GM12874 (cell line): ENCODE data around the gene AK2.

Source experiments
- TF ChIP-seq, protein P1 (sequence below): IDR thresholded peaks from 2 replicates; pipeline ENCODE4 v1.5.1; 2011; ENCODE audit warnings: low read depth, mild to moderate bottlenecking, control low read depth, low read length, moderate library complexity; ENCODE audit not compliant: insufficient read depth

AK2 gene

DNA sequence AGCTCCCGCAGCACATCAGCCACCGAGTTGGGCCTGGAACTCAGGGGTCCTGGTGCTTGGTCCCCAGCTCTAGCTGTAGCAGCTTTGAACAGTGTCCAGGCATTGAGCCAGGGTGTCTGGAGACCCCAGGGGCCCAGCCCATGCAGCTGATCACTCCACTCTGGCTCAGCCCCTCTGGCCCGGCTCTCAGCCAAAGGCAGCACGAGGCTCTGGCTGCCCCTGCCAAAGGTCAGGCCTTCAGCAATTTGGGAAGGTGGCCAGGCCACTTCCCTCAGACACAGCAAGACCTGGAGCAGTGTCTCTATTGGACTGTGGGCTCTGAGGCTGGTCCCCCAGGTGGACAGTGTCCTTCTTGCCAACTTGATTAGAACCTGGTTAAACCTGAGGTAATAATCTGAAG is 37.7 kb downstream of the AK2 start:
- TF ChIP-seq, protein P1, sequence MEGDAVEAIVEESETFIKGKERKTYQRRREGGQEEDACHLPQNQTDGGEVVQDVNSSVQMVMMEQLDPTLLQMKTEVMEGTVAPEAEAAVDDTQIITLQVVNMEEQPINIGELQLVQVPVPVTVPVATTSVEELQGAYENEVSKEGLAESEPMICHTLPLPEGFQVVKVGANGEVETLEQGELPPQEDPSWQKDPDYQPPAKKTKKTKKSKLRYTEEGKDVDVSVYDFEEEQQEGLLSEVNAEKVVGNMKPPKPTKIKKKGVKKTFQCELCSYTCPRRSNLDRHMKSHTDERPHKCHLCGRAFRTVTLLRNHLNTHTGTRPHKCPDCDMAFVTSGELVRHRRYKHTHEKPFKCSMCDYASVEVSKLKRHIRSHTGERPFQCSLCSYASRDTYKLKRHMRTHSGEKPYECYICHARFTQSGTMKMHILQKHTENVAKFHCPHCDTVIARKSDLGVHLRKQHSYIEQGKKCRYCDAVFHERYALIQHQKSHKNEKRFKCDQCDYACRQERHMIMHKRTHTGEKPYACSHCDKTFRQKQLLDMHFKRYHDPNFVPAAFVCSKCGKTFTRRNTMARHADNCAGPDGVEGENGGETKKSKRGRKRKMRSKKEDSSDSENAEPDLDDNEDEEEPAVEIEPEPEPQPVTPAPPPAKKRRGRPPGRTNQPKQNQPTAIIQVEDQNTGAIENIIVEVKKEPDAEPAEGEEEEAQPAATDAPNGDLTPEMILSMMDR: no peak

DNA sequence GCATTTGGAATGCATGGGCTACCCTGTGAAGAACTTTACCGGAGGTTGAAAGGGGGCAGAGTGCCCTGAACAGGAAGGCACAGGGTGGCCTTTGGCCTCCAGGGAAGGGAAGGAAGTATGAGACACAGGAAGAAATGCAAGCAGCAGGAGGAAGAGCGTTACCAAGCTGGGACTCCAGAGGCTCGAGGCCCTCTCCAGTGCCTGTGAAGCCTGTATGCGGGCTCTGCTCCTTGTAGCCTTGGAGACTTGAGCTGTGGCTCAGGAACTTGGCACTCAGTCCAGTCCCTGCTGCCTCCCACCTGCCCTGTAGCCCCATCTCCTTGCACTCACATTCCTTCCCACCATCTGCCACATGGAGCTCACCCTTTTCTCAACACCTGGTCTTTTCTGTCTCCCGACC is 38.6 kb downstream of the AK2 start:
- TF ChIP-seq, protein P1: no peak

DNA sequence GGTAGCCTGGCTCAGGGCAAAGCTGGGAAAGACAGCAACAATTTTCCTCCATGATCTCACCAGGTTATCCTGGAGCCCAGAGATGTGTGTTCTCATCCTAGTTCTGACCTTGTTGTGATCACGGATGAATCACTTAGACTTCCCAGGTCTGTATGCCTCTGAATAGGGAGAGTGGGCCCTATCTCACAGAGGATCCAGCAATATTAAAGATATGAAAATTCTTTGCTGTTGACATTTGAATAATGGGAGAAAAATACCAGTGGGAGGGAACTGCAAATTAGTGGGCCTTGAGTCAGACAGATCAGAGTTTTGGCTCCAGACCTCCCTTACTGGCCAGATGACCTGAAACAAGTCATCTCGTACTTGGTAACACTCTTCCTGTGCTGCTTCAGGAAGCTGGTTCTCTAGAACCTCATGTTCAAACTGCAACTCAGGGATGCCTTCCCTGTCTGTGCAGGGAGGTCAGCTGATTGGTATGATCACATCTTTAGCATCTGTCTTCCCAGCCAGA is 39.2 kb downstream of the AK2 start:
- TF ChIP-seq, protein P1: no peak

DNA sequence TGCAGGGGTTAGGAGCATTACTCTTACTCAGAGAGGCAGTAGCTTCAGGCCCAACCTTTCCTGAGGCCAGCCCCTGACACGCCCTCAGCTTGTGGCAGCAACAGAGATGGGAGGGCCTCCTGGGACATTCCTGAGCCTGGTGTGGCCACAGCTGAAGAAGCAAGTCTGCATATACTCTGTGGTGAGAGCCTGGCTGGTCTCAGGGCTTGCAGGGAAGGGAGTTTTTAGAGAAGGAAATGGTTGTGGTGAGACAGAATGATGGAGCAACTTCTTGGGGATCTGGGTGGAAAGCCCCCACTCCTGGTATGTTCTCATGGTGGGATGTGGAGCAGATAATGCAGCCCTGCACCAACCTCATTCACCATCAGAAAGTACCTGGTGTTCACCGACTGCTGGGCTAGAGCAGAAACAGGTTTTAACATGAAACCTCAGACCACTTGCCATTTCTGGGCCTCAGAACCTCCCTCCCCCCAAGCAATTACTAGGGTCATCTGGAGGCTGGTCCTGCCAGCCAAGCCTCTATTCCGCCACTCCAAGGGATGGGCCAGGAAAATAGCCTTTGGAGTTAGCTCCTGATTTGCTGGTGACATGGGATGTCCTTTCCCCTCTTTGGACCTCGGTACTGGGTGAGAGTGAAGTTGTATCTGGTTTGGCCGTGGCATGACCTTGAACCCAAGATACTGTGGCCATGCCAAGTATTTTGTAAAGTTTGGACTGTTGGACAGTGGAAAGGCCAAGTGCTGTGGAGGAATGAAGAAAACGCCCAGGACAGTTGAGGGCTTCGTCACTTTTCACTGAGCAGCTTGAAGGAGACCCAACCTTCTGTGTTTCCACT is 44.0 kb downstream of the AK2 start:
- TF ChIP-seq, protein P1: no peak

DNA sequence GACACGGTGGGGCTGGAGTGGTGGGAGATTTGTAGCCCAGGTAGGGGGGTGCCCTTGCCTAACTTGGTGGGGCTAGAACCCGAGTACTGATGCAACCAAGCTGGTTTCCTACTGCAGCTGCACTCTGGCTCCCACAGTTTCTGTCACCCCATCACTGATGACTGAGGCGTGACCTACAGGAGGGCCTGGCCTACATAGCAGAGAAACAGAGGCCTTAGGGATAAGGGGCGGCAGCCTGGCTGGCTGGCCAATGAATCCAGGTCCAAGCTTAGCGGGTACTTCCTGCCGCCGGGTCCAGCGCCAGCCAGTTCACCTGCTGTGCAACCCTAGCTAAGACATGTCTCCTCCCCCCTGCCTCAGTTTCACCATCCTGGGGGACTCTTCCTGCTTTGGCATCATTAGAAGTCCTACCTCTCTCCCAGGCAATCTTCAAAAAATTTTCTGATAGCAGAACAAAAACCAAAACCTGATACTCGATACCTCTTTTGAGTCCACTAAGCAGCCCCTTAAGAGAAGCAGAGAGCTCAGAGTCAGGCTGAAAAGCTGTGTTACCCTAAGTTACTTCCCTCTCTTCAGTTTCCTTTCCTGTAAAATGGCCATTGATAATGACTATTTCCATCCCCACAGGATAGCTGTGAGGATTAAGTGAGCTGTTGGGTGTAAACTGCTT is 44.7 kb downstream of the AK2 start:
- TF ChIP-seq, protein P1: no peak

DNA sequence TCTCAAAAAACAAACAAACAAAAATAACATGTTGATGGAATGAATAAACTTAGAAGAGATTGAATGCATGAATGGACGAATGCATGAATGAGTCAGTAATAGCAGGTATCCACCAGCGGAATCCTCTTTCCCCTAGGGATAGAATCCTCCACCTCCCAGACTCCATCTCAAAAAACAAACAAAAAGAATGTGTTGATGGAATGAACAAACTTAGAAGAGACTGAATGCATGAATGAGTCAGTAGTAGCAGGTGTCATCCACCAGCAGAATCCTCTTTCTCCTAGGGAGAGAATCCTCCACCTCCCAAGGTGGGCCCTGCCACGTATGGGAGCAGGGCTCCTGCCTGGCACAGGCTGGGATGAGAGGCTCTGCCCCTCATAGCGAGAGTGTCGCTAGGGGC is 45.3 kb downstream of the AK2 start:
- TF ChIP-seq, protein P1: no peak

DNA sequence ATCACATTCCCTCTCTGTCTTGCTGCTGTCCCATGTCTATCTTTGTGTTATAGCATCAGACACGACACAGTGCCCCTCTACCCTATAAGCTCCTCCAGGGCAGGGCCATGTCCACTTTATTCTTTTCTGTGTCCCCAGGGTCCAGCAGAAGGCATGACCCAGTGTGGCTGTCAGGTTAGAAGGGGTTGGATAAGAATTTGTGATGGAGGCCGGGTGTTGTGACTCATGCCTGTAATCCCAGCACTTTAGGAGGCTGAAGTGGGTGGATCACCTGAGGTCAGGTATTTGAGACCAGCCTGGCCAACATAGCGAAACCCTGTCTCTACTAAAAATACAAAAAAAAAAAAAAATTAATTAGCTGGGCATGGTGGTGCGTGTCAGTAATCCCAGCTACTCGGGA is 45.8 kb downstream of the AK2 start:
- TF ChIP-seq, protein P1: no peak
